K562 (cell line): ENCODE measurements around the gene P2RY14. TPM values are rescaled to one million over a fixed set of nuclear protein-coding genes. Genes with fewer than 3 reads are reported as not detected.

Experiments
- ATAC-seq: fragments of 200-7000 bp; cut with Tn5 transposase; 3 replicates; pipeline ENCODE4 v1.9.1; 2020; ENCODE audit warnings: moderate library complexity
- BruUV-seq: library from RNA; stranded (reverse); fragments of 400-500 nt; replicated peaks from 2 replicates; lab custom pipeline; 2021; lab: Mats Ljungman, UMichigan
- CTCF ChIA-PET: fragments of 300-600 bp; formaldehyde crosslinking; extraction: SDS; loops from one replicate; lab custom pipeline; 2021; ENCODE audit warnings: low intra/inter-chr PET ratio; lab: Yijun Ruan, JAX
- POLR2A ChIA-PET: fragments of 300-600, 350-650 bp; sonication (Branson Sonifier 250); formaldehyde crosslinking; extraction: SDS; loops from one replicate; lab custom pipeline; 2021; ENCODE audit warnings: antibody characterized with exemption, inconsistent platforms; lab: Yijun Ruan, JAX
- DNase-seq, 4 experiments: peaks; one replicate each; pipeline versions ENCODE4 v3.0.0 to v3.0.0-alpha.2; 2011 to 2018; ENCODE audit warnings: low spot score in 3 of 4, mixed read lengths in 3 of 4; ENCODE audit errors: extremely low read depth in 1 of 4
- FAIRE-seq: peaks from 2 replicates; lab custom pipeline; 2011; peaks lifted over from hg19 to GRCh38; lab: Jason Lieb, UNC
- H2AFZ ChIP-seq: 2 replicates; pipeline ENCODE4 v1.6.0; 2011; ENCODE audit warnings: low read depth, low read length, control low read depth, inconsistent platforms
- H3K27ac ChIP-seq: fragments of 200-600 bp; 3 replicates; pipeline ENCODE4 v1.8.0; 2011; ENCODE audit warnings: low read depth, mild to moderate bottlenecking, control low read depth, inconsistent platforms, low read length, moderate library complexity, mixed read lengths; ENCODE audit errors: extremely low read depth
- H3K27me3 ChIP-seq, 2 experiments: fragments of 300-600 bp in 1 of 2; 2 replicates in 1 of 2; 3 replicates in 1 of 2; pipeline versions ENCODE4 v1.6.0 to v1.8.0; 2011; ENCODE audit warnings: inconsistent platforms in 2 of 2, low read length in 2 of 2, mild to moderate bottlenecking in 1 of 2, mixed read lengths in 1 of 2, moderate library complexity in 1 of 2; ENCODE audit not compliant: control insufficient read depth in 2 of 2, insufficient read depth in 2 of 2
- H3K36me3 ChIP-seq: fragments of 300-600 bp; 3 replicates; pipeline ENCODE4 v1.8.0; 2011; ENCODE audit warnings: mild to moderate bottlenecking, low read length, inconsistent platforms; ENCODE audit not compliant: control insufficient read depth, insufficient read depth
- H3K4me1 ChIP-seq, 2 experiments: fragments of 200-600 bp in 1 of 2; replicated peaks in 1 of 2; 2 replicates in 1 of 2; 3 replicates in 1 of 2; pipeline versions ENCODE4 v1.5.1 to v1.8.0; 2011; ENCODE audit warnings: inconsistent platforms in 2 of 2, low read length in 2 of 2, mild to moderate bottlenecking in 1 of 2, mixed read lengths in 1 of 2, moderate library complexity in 1 of 2; ENCODE audit not compliant: control insufficient read depth in 2 of 2, insufficient read depth in 2 of 2
- H3K4me2 ChIP-seq: 2 replicates; pipeline ENCODE4 v1.6.1; 2011; ENCODE audit warnings: low read length, control low read depth, inconsistent platforms, mixed read lengths; ENCODE audit not compliant: insufficient read depth
- H3K4me3 ChIP-seq: fragments of 200-600 bp; sonication (generic), shearing (Covaris generic); 2 replicates; pipeline ENCODE4 v1.5.1; 2016; ENCODE audit warnings: control low read depth, inconsistent platforms
- H3K79me2 ChIP-seq: fragments of 200-600 bp; 3 replicates; pipeline ENCODE4 v1.8.0; 2011; ENCODE audit warnings: low read length, inconsistent platforms; ENCODE audit not compliant: control insufficient read depth, insufficient read depth
- H3K9ac ChIP-seq, 2 experiments: 2 replicates each; pipeline versions ENCODE4 v1.6.0 to v1.6.1; 2011; ENCODE audit warnings: low read depth in 2 of 2, low read length in 2 of 2, control low read depth in 1 of 2, inconsistent platforms in 1 of 2, mild to moderate bottlenecking in 1 of 2, mixed read lengths in 1 of 2; ENCODE audit not compliant: insufficient read depth in 1 of 2
- H3K9me1 ChIP-seq: one replicate; pipeline ENCODE4 v1.6.0; 2011; ENCODE audit warnings: inconsistent platforms, mild to moderate bottlenecking, low read length, moderate library complexity; ENCODE audit not compliant: control insufficient read depth, insufficient read depth
- H3K9me3 ChIP-seq: replicated peaks from 2 replicates; pipeline ENCODE4 v1.5.1; 2011; ENCODE audit warnings: low read depth, low read length, inconsistent platforms; ENCODE audit not compliant: control insufficient read depth, insufficient read depth
- H4K20me1 ChIP-seq: replicated peaks from 2 replicates; pipeline ENCODE4 v1.6.1; 2011; ENCODE audit warnings: low read length, inconsistent platforms, mixed read lengths; ENCODE audit not compliant: control insufficient read depth, insufficient read depth
- ATF1 ChIP-seq, 2 experiments: fragments of 450-650 bp in 1 of 2; IDR thresholded peaks; 2 replicates each; pipeline ENCODE4 v1.6.1; 2016; ENCODE audit warnings: missing compliant biosample characterization in 1 of 2, missing genetic modification characterization in 1 of 2
- BDP1 ChIP-seq: IDR thresholded peaks from 3 replicates; pipeline ENCODE4 v1.6.1; 2011; ENCODE audit not compliant: insufficient read length, insufficient read depth
- CCNT2 ChIP-seq: IDR thresholded peaks from 2 replicates; pipeline ENCODE4 v1.6.1; 2011; ENCODE audit warnings: borderline replicate concordance, low read depth, mild to moderate bottlenecking, moderate library complexity, mixed read lengths, low read length; ENCODE audit not compliant: insufficient read length; ENCODE audit errors: extremely low read depth
- EHMT2 ChIP-seq: fragments of 450-650 bp; IDR thresholded peaks from 2 replicates; pipeline ENCODE4 v1.6.1; 2018; ENCODE audit warnings: antibody characterized with exemption
- HNRNPK ChIP-seq: fragments of 200-400 bp; formaldehyde crosslinking; IDR thresholded peaks from one replicate; pipeline ENCODE4 v1.6.1; 2018; ENCODE audit warnings: mild to moderate bottlenecking, low read depth, low read length; ENCODE audit not compliant: poor library complexity, severe bottlenecking
- MYBL2 ChIP-seq, 2 experiments: fragments of 450-650 bp in 1 of 2; sonication (generic) in 1 of 2; formaldehyde crosslinking in 1 of 2; IDR thresholded peaks; 2 replicates each; pipeline versions ENCODE4 v1.6.1 to v1.8.1; 2017 to 2022; ENCODE audit warnings: borderline replicate concordance in 1 of 2, inconsistent platforms in 1 of 2, low read depth in 1 of 2, mild to moderate bottlenecking in 1 of 2, missing genetic modification reagents in 1 of 2, moderate library complexity in 1 of 2
- MYC ChIP-seq, 2 experiments: fragments of 250-450 bp in 1 of 2; sonication (Bioruptor Pico) in 1 of 2; IDR thresholded peaks; 2 replicates each; pipeline versions ENCODE4 v1.5.1 to v1.6.1; 2012 to 2021; ENCODE audit warnings: low read depth in 2 of 2, borderline replicate concordance in 1 of 2, improper control_type of control experiment in 1 of 2, low read length in 1 of 2, mild to moderate bottlenecking in 1 of 2, moderate library complexity in 1 of 2
- POLR2AphosphoS5 ChIP-seq: IDR thresholded peaks from 2 replicates; pipeline ENCODE4 v1.6.1; 2011; ENCODE audit warnings: mild to moderate bottlenecking, low read depth, low read length, moderate library complexity; ENCODE audit not compliant: control insufficient read depth, insufficient read depth
- SMARCA4 ChIP-seq: fragments of 450-650 bp; IDR thresholded peaks from 2 replicates; pipeline ENCODE4 v1.6.1; 2016
- TFAM ChIP-seq: fragments of 250-450 bp; sonication (Bioruptor Pico); conservative IDR thresholded peaks from 2 replicates; pipeline ENCODE4 v1.5.0; 2021; ENCODE audit warnings: mild to moderate bottlenecking, moderate library complexity
- ZFP1 ChIP-seq: fragments of 450-650 bp; formaldehyde crosslinking; IDR thresholded peaks from 2 replicates; pipeline ENCODE4 v1.4.0; 2020; ENCODE audit warnings: mild to moderate bottlenecking, mixed read lengths
- ZNF121 ChIP-seq: sonication (generic); formaldehyde crosslinking; conservative IDR thresholded peaks from 2 replicates; pipeline ENCODE4 v1.8.0; 2022; ENCODE audit warnings: missing genetic modification reagents
- ZNF174 ChIP-seq: fragments of 250-450 bp; sonication (Bioruptor Pico); IDR thresholded peaks from 2 replicates; pipeline ENCODE4 v1.4.0; 2020; ENCODE audit warnings: mild to moderate bottlenecking
- ZNF408 ChIP-seq: fragments of 250-450 bp; sonication (Bioruptor Pico); IDR thresholded peaks from 2 replicates; pipeline ENCODE4 v1.4.0; 2020; ENCODE audit warnings: low read depth, mild to moderate bottlenecking, moderate library complexity
- WGBS: fragments of 100-300 bp; shearing (Covaris generic); methylation state at CpG from one replicate; pipeline ENCODE4 v1.1.6; 2016; ENCODE audit warnings: low coverage, mixed read lengths; ENCODE audit not compliant: insufficient coverage; ENCODE audit errors: missing lambda C conversion rate; 5-methylcytosine and 5-hydroxymethylcytosine counted together
- in situ Hi-C: fragments of 300-500 bp; cut with MboI; formaldehyde crosslinking; loops from 4 replicates; pipeline ENCODE4 v1.15.0; 2018; ENCODE audit warnings: inconsistent platforms, mixed read lengths
- intact Hi-C: fragments of 100-400 bp; cut with micrococcal nuclease; formaldehyde crosslinking; loops from 2 replicates; pipeline ENCODE4 v1.14.2; 2022
- polyA plus RNA-seq, 8 experiments: library from polyadenylated mRNA; depleted of rRNA in 4 of 8; stranded (reverse) in 5 of 8; unstranded in 3 of 8; fragments of >200 nt; fragmentation: Nextera tagmentation in 2 of 8; fragmentation: Illumina TruSeq in 1 of 8; extraction: Ambion mirVana in 2 of 8; extraction: Trizol in 1 of 8; gene quantifications; 2 replicates each; pipeline versions ENCODE4 v1.2.1 to v1.2.3, GENCODE V29; 2011 to 2014; ENCODE audit warnings: inconsistent platforms in 1 of 8, missing spikeins in 1 of 8
- total RNA-seq, 7 experiments: library from RNA; depleted of rRNA in 6 of 7; stranded (reverse); fragments of >200 nt in 6 of 7; fragmentation: Illumina TruSeq in 2 of 7; extraction: Trizol in 2 of 7; gene quantifications; 2 replicates each; pipeline versions ENCODE4 v1.2.1 to v1.2.3, GENCODE V29; 2011 to 2021; ENCODE audit warnings: low replicate concordance in 1 of 7
- TF ChIP-seq, protein P1 (sequence below), 3 experiments: IDR thresholded peaks in 2 of 3; conservative IDR thresholded peaks in 1 of 3; 2 replicates each; pipeline ENCODE4 v1.5.1; 2011 to 2012; ENCODE audit warnings: low read length in 3 of 3, mild to moderate bottlenecking in 3 of 3, control low read depth in 2 of 3, improper control_type of control experiment in 1 of 3, inconsistent platforms in 1 of 3, low read depth in 1 of 3, mixed read lengths in 1 of 3, moderate library complexity in 1 of 3; ENCODE audit not compliant: insufficient read depth in 2 of 3
- TF ChIP-seq, protein P2 (sequence below): sonication (generic); formaldehyde crosslinking; IDR thresholded peaks from 2 replicates; pipeline ENCODE4 v1.4.0; 2020; ENCODE audit warnings: mild to moderate bottlenecking, missing genetic modification reagents

The P2RY14 gene
- total and polyA plus RNA-seq, 9 of the 15 experiments (the other 6 are each of a cell fraction or from before 2014, with no cell fraction given): not detected

DNA sequence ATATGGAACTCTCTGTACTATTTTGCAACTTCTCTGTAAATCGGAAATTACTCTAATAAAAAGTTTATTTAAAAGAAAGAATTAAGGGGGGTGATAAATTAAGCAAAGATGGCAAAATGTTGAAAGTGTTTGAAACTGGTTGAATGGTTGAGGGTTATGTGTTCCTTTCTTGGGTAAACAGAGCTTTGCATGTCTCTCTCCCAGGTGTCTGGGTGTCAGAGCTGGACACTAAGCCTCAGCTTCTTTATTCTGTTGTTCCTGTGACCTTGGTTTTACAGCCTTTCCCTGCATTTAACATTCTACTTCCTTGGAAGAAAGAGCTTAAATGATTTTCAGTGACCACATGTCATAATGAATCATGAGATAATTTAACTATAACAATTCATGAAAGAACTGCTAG is 82.5 kb downstream of the P2RY14 start:
- BruUV-seq: no TSS peak
- POLR2A ChIA-PET: interaction anchor here (1.4 kb wide), 1 partner anchor 12 kb away, joined by 3 read pairs; no protein-coding TSS in a partner anchor
- H3K9me1 ChIP-seq: no peaks in the 10 kb centered on the region
- H4K20me1 ChIP-seq: no peaks in the 10 kb centered on the region
- DNase-seq (no peak), ATAC-seq (no peak), FAIRE-seq (no peak)
- H3K27me3 ChIP-seq: peaks cover 4 to 6% of the 10 kb centered on the region in 2 experiments; a peak in 3 of 5 replicates
- in situ Hi-C loops: no loop called here
- no peak overlapping the region for H2AFZ ChIP-seq
- WGBS: 0% methylated on average over 1 of the region's 1 CpG
- no peak overlapping the region for H3K4me3 ChIP-seq
- TF ChIP-seq EHMT2 (no peak), ZNF121 (no peak), BDP1 (no peak), MYC (IDR thresholded peaks at IDR 0.05; ENCODE audit: low read depth, low read length) (no peak), MYC (CRISPR knock-in tag; IDR thresholded peaks at IDR 0.05; ENCODE audit: borderline replicate concordance, low read depth) (no peak), ATF1 (CRISPR knock-in tag; IDR thresholded peaks at IDR 0.05) (no peak), ATF1 (tag; IDR thresholded peaks at IDR 0.05) (no peak), MYBL2 (IDR thresholded peaks at IDR 0.05; ENCODE audit: low read depth) (no peak), MYBL2 (CRISPR knock-in tag; IDR thresholded peaks at IDR 0.05; ENCODE audit: borderline replicate concordance) (no peak), POLR2AphosphoS5 (no peak), CCNT2 (no peak), ZFP1 (CRISPR knock-in tag) (no peak), ZNF174 (no peak), SMARCA4 (no peak), HNRNPK (no peak), TFAM (CRISPR knock-in tag) (no peak), ZNF408 (CRISPR knock-in tag) (no peak)
- TF ChIP-seq, protein P1, sequence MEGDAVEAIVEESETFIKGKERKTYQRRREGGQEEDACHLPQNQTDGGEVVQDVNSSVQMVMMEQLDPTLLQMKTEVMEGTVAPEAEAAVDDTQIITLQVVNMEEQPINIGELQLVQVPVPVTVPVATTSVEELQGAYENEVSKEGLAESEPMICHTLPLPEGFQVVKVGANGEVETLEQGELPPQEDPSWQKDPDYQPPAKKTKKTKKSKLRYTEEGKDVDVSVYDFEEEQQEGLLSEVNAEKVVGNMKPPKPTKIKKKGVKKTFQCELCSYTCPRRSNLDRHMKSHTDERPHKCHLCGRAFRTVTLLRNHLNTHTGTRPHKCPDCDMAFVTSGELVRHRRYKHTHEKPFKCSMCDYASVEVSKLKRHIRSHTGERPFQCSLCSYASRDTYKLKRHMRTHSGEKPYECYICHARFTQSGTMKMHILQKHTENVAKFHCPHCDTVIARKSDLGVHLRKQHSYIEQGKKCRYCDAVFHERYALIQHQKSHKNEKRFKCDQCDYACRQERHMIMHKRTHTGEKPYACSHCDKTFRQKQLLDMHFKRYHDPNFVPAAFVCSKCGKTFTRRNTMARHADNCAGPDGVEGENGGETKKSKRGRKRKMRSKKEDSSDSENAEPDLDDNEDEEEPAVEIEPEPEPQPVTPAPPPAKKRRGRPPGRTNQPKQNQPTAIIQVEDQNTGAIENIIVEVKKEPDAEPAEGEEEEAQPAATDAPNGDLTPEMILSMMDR (IDR thresholded peaks at IDR 0.05 in 2 of 3, conservative IDR thresholded peaks at IDR 0.05 in 1 of 3; ENCODE audit: insufficient read depth in 2 of 3, low read depth in 1 of 3, low read length in 3 of 3): no peak
- TF ChIP-seq, protein P2, sequence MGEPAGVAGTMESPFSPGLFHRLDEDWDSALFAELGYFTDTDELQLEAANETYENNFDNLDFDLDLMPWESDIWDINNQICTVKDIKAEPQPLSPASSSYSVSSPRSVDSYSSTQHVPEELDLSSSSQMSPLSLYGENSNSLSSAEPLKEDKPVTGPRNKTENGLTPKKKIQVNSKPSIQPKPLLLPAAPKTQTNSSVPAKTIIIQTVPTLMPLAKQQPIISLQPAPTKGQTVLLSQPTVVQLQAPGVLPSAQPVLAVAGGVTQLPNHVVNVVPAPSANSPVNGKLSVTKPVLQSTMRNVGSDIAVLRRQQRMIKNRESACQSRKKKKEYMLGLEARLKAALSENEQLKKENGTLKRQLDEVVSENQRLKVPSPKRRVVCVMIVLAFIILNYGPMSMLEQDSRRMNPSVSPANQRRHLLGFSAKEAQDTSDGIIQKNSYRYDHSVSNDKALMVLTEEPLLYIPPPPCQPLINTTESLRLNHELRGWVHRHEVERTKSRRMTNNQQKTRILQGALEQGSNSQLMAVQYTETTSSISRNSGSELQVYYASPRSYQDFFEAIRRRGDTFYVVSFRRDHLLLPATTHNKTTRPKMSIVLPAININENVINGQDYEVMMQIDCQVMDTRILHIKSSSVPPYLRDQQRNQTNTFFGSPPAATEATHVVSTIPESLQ: no peak
- no peak overlapping the region for H3K27ac ChIP-seq
- no peak overlapping the region for H3K4me2 ChIP-seq
- intact Hi-C loops: no loop called here
- H3K36me3 ChIP-seq: no peaks in the 10 kb centered on the region
- no peaks in the 10 kb centered on the region for H3K9me3 ChIP-seq
- H3K79me2 ChIP-seq: no peaks in the 10 kb centered on the region
- CTCF ChIA-PET: no interaction called here
- no peak overlapping the region for H3K9ac ChIP-seq
- H3K4me1 ChIP-seq: no peaks in the 10 kb centered on the region
